ENCODE measurements around the gene ISM2.

GRCh38 chr14:77526266-77526665 lies 27.6 kb upstream of the ISM2 start:
- TF ChIP-seq CTCF (IDR thresholded peaks at IDR 0.05) (no peak), EP300 (IDR thresholded peaks at IDR 0.05) (no peak), POLR2A (IDR thresholded peaks at IDR 0.05) (no peak)
